Mucosa of rectum (tissue), 2 donors: ENCODE data around the gene ORC5.
"Not testable (repeated sequence)": the region's sequence is repeated elsewhere in the genome, so short reads cannot be mapped to it uniquely, and the experiment has no call there.

Experiments
- H3K27ac ChIP-seq, 2 donors: one replicate each; pipeline ENCODE4 v1.7.0; 2013; ENCODE audit warnings: inconsistent platforms in 2 of 2, low read depth in 2 of 2, low read length in 2 of 2
- H3K27me3 ChIP-seq, 2 donors: one replicate each; pipeline ENCODE4 v1.7.0; 2013; ENCODE audit warnings: low read length in 2 of 2; ENCODE audit not compliant: control insufficient read depth in 2 of 2, insufficient read depth in 2 of 2
- H3K36me3 ChIP-seq, 2 donors: one replicate each; pipeline ENCODE4 v1.7.0; 2013; ENCODE audit warnings: low read length in 2 of 2; ENCODE audit not compliant: control insufficient read depth in 2 of 2, insufficient read depth in 2 of 2
- H3K4me1 ChIP-seq, 2 donors: one replicate each; pipeline ENCODE4 v1.7.0; 2013; ENCODE audit warnings: low read length in 2 of 2, mild to moderate bottlenecking in 1 of 2; ENCODE audit not compliant: control insufficient read depth in 2 of 2, insufficient read depth in 2 of 2
- H3K4me3 ChIP-seq, 2 donors: one replicate each; pipeline ENCODE4 v1.7.0; 2013; ENCODE audit warnings: low read length in 2 of 2
- H3K9ac ChIP-seq, 2 donors: one replicate each; pipeline ENCODE4 v1.7.0; 2013; ENCODE audit warnings: low read length in 2 of 2, low read depth in 1 of 2, mild to moderate bottlenecking in 1 of 2
- H3K9me3 ChIP-seq, 2 donors: one replicate each; pipeline ENCODE4 v1.7.0; 2013; ENCODE audit warnings: low read length in 2 of 2; ENCODE audit not compliant: control insufficient read depth in 2 of 2
- donor health status: healthy.
- donor health status: Normal muscosa, but diverticular disease.

ORC5 gene

DNA sequence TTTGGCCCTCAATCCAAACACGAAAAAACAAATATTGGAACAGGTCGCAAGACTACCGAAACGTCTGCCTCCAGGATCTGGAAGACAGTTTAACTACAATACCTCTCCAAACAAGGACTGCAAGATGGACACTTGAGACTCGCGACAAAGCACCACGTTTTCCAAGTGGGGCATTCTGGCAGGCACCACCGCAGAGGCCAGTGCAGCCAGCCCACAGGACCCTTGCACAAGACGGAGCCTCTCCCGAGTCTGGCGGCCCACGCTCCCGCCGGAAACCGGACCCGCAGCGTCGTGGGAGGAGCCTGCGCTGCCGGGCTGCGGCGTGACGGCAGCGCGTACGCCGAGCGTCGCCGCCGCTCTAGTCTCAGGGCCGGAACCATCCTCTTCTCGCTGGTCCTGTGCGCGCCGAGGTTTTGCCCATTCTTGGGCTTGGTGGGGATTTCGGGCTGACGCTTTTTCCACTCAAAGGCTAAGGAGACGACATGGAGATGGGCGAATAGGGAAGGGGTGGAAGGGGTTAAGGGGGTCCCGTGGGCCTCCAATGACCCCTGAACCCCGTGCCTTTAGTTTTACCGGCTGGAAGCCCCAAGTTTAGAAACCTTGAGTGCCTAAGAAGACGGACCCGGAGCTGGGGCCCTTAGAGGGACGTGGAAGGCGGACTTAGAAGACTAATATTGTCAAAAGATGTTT is at the start of gene ORC5:
ORC5 (minus strand) TSS at position 283 of the 690 bp plus-strand sequence; CDS start at position 174, 109 bp downstream.
- H3K36me3 ChIP-seq: peaks cover 6 to 9% of the 10 kb centered on the region in 2 donors
- no peaks in the 10 kb centered on the region for H3K27me3 ChIP-seq
- H3K27ac ChIP-seq: peak within 1 kb of the TSS; percentile 72 to 82
- peak within 1 kb of the TSS; percentile 74 to 91 for H3K9ac ChIP-seq
- no peaks in the 10 kb centered on the region for H3K9me3 ChIP-seq
- peak within 1 kb of the TSS; percentile 90 to 100 for H3K4me3 ChIP-seq
- H3K4me1 ChIP-seq: peaks cover 10 to 12% of the 10 kb centered on the region in 2 donors

- Histone ChIP-seq H3K4me1 (no peaks in the 10 kb centered on the region), H3K4me3 (no peak overlapping the region), H3K27ac (no peak overlapping the region), H3K9me3 (no peaks in the 10 kb centered on the region), H3K27me3 (no peaks in the 10 kb centered on the region), H3K9ac (no peak overlapping the region), H3K36me3 (no peaks in the 10 kb centered on the region)
Measured at GRCh38 chr7:104255616-104256015, 47.8 kb upstream of the ORC5 start.

GRCh38 chr7:104255194-104255593 is 47.4 kb upstream of the ORC5 start:
- Histone ChIP-seq H3K9me3 (no peaks in the 10 kb centered on the region), H3K4me1 (no peaks in the 10 kb centered on the region), H3K9ac (no peak overlapping the region), H3K27ac (no peak overlapping the region), H3K27me3 (no peaks in the 10 kb centered on the region), H3K36me3 (no peaks in the 10 kb centered on the region), H3K4me3 (no peak overlapping the region)

DNA sequence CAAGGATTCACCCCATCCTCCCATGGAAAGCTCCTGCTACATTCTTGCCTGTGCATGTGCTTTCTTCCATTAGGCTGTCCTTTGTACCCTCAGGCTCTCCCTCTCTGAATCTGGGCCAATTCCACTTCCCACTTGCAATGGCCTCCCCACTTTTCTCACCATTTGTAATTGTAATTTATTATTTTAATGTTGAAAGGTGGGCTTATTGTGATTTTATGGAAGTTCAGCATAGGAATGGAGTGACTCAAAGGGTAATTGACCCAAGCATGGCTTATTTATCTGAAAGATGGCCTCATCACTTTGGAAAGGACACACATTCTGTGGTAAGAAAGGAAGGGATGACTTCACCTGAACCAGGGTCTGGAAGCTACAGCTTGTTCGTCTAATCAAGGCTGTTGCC is 46.9 kb upstream of the ORC5 start:
- no peak overlapping the region for H3K4me3 ChIP-seq
- no peak overlapping the region for H3K27ac ChIP-seq
- no peak overlapping the region for H3K9ac ChIP-seq

DNA sequence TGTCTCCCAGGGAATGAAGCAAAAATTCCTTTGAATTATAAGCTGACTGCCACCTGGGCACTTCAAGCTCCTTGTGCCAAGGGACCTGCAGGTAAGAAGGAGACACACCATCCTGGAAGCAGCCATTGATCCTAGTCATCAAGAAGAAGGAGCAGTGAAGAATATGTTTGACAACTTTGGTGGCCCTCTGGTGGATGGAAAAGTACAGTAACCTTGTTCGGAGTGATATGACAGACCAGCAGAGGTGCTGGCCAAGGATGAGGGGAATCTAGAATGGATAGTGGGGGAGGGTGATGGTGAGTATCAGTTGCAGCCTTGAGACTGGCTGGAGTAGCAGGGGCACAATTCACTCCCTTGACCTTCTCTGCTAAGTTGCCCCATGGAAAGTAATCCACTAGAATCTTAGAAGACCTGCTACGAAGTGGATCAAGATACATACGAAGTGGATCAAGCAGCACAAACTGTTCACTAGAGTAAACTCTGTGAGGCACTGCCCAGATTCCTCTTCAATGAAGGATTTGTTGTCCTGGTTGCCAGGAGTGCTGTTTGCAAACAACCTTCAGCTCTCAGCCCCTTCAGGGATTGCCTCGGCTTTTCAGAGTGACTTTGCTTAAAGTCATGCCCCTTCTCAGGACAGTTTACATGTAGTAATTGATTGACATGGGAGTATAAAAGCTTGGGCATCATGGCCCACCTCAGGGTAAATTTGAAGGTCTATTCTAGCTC is 44.8 kb upstream of the ORC5 start:
- no peak overlapping the region for H3K9ac ChIP-seq
- no peaks in the 10 kb centered on the region for H3K4me1 ChIP-seq
- no peaks in the 10 kb centered on the region for H3K36me3 ChIP-seq
- no peaks in the 10 kb centered on the region for H3K9me3 ChIP-seq
- H3K27me3 ChIP-seq: no peaks in the 10 kb centered on the region
- H3K27ac ChIP-seq: no peak overlapping the region
- no peak overlapping the region for H3K4me3 ChIP-seq

More for the DNA sequence above, 46.9 kb upstream of the ORC5 start:
- Histone ChIP-seq H3K36me3 (no peaks in the 10 kb centered on the region), H3K9me3 (no peaks in the 10 kb centered on the region), H3K27me3 (no peaks in the 10 kb centered on the region), H3K4me1 (no peaks in the 10 kb centered on the region)

DNA sequence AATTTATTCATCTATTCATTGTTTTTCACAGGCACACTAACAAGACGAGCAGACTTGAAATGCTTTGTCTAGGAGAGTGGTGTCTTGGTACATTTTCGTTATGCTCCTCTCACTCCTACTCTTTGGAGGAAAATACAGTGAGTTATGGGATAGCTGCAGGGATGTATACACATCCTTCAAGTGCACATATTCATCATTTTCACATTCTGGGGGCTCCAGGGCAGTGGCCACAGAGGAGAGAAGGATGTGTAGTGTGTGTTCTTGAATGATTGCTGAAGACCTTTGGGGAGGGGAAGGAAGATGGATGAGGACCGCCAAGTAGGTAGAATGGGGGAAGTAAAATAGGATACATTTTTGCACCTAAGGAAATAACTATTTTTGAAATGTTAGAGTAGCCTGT is 34.8 kb upstream of the ORC5 start:
- no peak overlapping the region for H3K9ac ChIP-seq
- no peak overlapping the region for H3K27ac ChIP-seq
- no peaks in the 10 kb centered on the region for H3K36me3 ChIP-seq
- no peak overlapping the region for H3K4me3 ChIP-seq
- H3K27me3 ChIP-seq: peaks cover under 1 to 2% of the 10 kb centered on the region in 2 donors
- no peaks in the 10 kb centered on the region for H3K9me3 ChIP-seq
- H3K4me1 ChIP-seq: no peaks in the 10 kb centered on the region

- H3K9ac ChIP-seq: no peak overlapping the region
- H3K4me1 ChIP-seq: no peaks in the 10 kb centered on the region
- no peaks in the 10 kb centered on the region for H3K36me3 ChIP-seq
- H3K27ac ChIP-seq: no peak overlapping the region
- no peaks in the 10 kb centered on the region for H3K9me3 ChIP-seq
- H3K27me3 ChIP-seq: peaks cover 4% of the 10 kb centered on the region in 2 donors
- no peak overlapping the region for H3K4me3 ChIP-seq
Measured at GRCh38 chr7:104241538-104242209, 33.9 kb upstream of the ORC5 start.

GRCh38 chr7:104241135-104241534 is 33.3 kb upstream of the ORC5 start:
- no peak overlapping the region for H3K9ac ChIP-seq
- no peaks in the 10 kb centered on the region for H3K9me3 ChIP-seq
- H3K27ac ChIP-seq: no peak overlapping the region
- H3K4me1 ChIP-seq: no peaks in the 10 kb centered on the region
- H3K36me3 ChIP-seq: no peaks in the 10 kb centered on the region
- H3K27me3 ChIP-seq: peaks cover 4% of the 10 kb centered on the region in 2 donors
- no peak overlapping the region for H3K4me3 ChIP-seq

DNA sequence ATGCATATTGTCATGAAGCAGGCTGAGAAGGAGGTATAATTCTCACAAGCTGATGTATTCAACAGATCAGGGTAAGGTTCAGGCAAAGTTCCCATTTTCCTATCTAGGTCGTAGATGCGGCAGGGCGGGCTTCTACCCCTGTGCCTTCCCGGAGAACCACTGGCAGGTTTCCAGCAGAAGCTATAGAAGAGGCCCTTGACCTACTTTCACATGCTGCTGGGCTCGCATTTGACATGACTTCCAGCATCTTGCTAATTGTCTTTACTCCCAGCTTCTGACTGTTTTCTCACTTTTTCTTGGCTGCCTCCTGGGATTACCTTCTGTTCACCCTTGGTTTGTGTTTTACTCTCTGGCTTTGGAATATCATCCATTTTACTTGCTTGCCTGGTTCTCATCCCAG is 32.6 kb upstream of the ORC5 start:
- H3K4me3 ChIP-seq: no peak overlapping the region
- H3K27ac ChIP-seq: no peak overlapping the region
- H3K27me3 ChIP-seq: peaks cover 4% of the 10 kb centered on the region in 2 donors
- no peak overlapping the region for H3K9ac ChIP-seq
- H3K4me1 ChIP-seq: no peaks in the 10 kb centered on the region
- H3K9me3 ChIP-seq: no peaks in the 10 kb centered on the region
- H3K36me3 ChIP-seq: no peaks in the 10 kb centered on the region

DNA sequence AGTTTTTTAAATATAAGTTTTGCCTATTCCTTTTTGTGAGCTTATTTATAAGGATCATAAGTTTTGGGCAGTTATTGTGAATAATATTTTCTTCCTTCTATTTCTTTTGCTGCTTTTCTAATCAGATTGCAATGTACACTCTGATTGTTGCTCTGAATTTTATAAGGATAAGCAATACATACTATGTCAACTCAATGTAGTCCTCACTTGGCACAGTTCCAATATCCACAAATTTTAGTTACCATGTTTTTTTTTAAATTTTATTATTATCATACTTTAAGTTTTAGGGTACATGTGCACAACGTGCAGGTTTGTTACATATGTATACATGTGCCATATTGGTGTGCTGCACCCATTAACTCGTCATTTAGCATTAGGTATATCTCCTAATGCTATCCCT is 27.2 kb upstream of the ORC5 start:
- H3K9me3 ChIP-seq, H3K4me3 ChIP-seq, H3K9ac ChIP-seq, H3K27ac ChIP-seq, H3K27me3 ChIP-seq, H3K36me3 ChIP-seq, H3K4me1 ChIP-seq: not testable (repeated sequence)
